Central memory CD8-positive, alpha-beta T cell (primary cell): ENCODE measurements around the gene NPC2.

ENCODE experiments used
- ATAC-seq: fragments of 150-1000 bp; cut with Tn5 transposase; replicated peaks from 2 replicates; pipeline ENCODE4 v1.10.0; 2022; ENCODE audit warnings: mild to moderate bottlenecking, moderate FRiP score, moderate number of reproducible peaks; ENCODE audit not compliant: poor library complexity, severe bottlenecking; ENCODE audit errors: extremely low read depth
- DNase-seq, 2 donors: peaks; one replicate each; pipeline ENCODE4 v3.0.0; 2021; ENCODE audit warnings: low spot score in 2 of 2
- H3K27ac Mint-ChIP-seq: one replicate; pipeline ENCODE4 v1.8.0; 2022; ENCODE audit warnings: low read depth, mild to moderate bottlenecking, moderate library complexity, mixed read lengths
- H3K27me3 Mint-ChIP-seq: one replicate; pipeline ENCODE4 v1.8.0; 2022; ENCODE audit warnings: mixed read lengths
- H3K36me3 Mint-ChIP-seq: one replicate; pipeline ENCODE4 v1.8.0; 2022; ENCODE audit warnings: mild to moderate bottlenecking, moderate library complexity, mixed read lengths; ENCODE audit not compliant: insufficient read depth
- H3K4me1 Mint-ChIP-seq: one replicate; pipeline ENCODE4 v1.8.0; 2022; ENCODE audit warnings: mixed read lengths
- H3K4me3 Mint-ChIP-seq: one replicate; pipeline ENCODE4 v1.8.0; 2022; ENCODE audit warnings: mild to moderate bottlenecking, moderate library complexity, mixed read lengths
- H3K9me3 Mint-ChIP-seq: one replicate; pipeline ENCODE4 v1.8.0; 2022; ENCODE audit warnings: mixed read lengths

Gene NPC2

DNA sequence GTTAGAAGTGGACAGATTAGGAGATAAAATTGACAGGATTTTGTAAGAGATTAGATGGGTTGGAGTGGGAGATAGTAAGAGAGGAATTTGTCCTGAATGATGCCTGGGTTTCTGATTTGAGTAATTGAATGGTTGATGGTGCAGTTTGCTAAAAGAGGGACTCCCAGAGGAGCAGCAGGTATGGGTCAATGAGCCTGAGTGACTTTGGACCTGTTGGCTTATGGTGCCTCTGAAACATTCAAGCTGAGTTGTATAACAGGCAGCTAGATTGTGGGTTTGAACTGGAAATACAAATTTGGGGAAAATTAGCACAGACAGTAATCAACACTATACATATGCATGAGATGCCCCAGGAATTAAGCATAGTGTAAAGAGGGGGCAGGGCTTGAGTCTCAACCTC lies 50.3 kb downstream of the NPC2 start:
- H3K27me3 Mint-ChIP-seq: peaks cover 40% of the 10 kb centered on the region
- H3K9me3 Mint-ChIP-seq: no peaks in the 10 kb centered on the region
- DNase-seq: no peak
- ATAC-seq: no peak
- H3K27ac Mint-ChIP-seq: no peak overlapping the region
- H3K4me3 Mint-ChIP-seq: no peak overlapping the region
- H3K4me1 Mint-ChIP-seq: no peaks in the 10 kb centered on the region
- no peaks in the 10 kb centered on the region for H3K36me3 Mint-ChIP-seq

DNA sequence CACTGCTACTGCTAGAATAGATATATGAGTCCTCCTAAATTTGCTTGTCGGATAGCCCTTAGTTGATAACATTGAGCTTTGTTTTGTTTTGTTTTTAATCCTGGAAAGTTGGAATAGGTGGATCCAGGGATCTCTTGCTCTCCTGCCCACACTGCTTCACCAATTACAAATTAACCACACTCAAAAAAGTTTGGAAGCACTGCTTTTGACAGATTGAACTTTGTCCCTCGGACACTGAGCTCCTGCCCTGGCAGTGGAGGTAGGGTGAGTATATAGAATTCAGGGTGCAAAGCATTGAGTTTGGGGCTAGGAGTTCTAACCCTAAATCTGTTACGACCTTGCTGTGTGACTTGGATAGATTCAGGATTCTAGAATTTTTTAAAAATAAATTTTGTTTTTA lies 52.0 kb downstream of the NPC2 start:
- H3K36me3 Mint-ChIP-seq: no peaks in the 10 kb centered on the region
- no peak overlapping the region for H3K4me3 Mint-ChIP-seq
- no peak overlapping the region for H3K27ac Mint-ChIP-seq
- ATAC-seq (no peak), DNase-seq (no peak)
- H3K4me1 Mint-ChIP-seq: no peaks in the 10 kb centered on the region
- H3K27me3 Mint-ChIP-seq: peaks cover 42% of the 10 kb centered on the region
- H3K9me3 Mint-ChIP-seq: no peaks in the 10 kb centered on the region

DNA sequence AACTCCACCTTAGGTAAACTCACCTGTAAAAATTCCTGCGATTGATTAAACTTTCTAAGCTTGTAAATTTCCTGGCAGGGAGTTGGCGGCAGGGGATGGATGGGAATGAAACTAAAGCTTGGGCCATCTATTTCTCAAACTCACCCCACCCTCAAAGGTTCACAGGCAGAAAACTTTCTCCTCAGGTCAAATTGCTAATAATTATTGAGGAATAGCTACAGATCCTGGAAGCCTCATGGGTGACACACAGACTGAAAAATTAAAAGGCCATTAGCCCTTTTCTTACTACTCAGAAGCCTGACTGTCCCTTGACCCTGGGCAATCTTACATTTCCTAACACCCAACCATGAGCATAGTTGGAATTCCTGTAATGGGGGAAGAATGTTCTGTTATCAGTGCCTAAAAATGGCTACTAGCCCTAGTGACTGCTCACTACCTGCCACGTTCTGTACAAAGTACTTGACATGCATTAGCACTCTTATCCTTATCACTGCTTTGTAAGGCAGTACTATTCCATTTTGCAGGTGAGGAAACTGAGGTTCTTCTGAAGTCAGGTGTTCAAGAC lies 54.7 kb downstream of the NPC2 start:
- no peaks in the 10 kb centered on the region for H3K9me3 Mint-ChIP-seq
- H3K36me3 Mint-ChIP-seq: no peaks in the 10 kb centered on the region
- ATAC-seq (no peak), DNase-seq (no peak)
- no peak overlapping the region for H3K4me3 Mint-ChIP-seq
- peaks cover 51% of the 10 kb centered on the region for H3K27me3 Mint-ChIP-seq
- H3K27ac Mint-ChIP-seq: no peak overlapping the region
- no peaks in the 10 kb centered on the region for H3K4me1 Mint-ChIP-seq

DNA sequence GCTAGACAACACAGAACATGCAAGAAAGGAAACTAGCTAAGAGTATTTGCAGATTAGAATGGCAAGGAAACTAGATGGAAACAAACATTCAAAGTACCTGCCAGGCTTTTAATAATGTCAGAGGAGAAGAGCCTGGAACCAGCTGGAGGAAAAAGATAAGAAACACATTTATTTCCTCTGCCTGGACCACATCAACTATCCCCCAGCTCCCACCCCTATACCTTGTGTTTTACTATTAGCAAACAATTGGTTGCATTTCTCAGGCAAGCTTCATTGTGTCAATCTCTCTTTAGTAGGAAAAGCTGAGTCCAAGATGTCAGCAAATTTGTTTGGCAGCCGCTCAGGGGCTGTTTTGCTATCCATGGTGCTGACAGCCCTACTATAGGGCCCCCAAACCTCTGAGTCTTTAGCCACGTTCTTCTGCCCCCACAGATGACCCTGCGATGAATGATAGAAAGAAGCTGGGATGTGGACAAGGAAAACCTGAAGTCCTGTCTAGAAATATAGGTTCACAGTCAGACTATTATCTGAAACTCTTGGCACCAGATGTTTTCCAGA lies 55.5 kb downstream of the NPC2 start:
- no peaks in the 10 kb centered on the region for H3K9me3 Mint-ChIP-seq
- ATAC-seq (no peak), DNase-seq (no peak)
- no peak overlapping the region for H3K4me3 Mint-ChIP-seq
- H3K4me1 Mint-ChIP-seq: no peaks in the 10 kb centered on the region
- H3K27ac Mint-ChIP-seq: no peak overlapping the region
- no peaks in the 10 kb centered on the region for H3K36me3 Mint-ChIP-seq
- peaks cover 43% of the 10 kb centered on the region for H3K27me3 Mint-ChIP-seq

DNA sequence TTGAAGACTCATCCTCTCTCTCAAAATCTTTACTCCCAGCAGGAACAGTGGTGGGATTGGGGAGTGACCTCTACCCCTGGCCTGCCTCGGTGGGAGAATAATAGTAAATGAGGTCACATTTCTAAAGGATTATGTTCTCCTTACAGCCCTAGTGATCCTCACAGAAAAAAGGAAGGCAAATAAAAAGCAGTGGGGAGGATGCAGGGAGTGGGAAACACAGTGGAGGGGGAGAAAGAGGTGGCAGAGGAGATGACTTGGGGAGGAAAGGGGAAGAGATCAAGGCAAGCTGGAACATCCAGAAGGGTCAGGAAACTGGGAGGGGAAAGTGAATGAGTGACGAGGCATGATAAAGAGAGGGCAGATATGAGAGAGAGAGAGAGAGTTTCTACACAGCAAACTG lies 58.8 kb downstream of the NPC2 start:
- H3K4me1 Mint-ChIP-seq: no peaks in the 10 kb centered on the region
- ATAC-seq: no peak
- H3K27ac Mint-ChIP-seq: no peak overlapping the region
- no peaks in the 10 kb centered on the region for H3K9me3 Mint-ChIP-seq
- no peak for DNase-seq
- peaks cover 69% of the 10 kb centered on the region for H3K27me3 Mint-ChIP-seq
- H3K36me3 Mint-ChIP-seq: no peaks in the 10 kb centered on the region
- no peak overlapping the region for H3K4me3 Mint-ChIP-seq

DNA sequence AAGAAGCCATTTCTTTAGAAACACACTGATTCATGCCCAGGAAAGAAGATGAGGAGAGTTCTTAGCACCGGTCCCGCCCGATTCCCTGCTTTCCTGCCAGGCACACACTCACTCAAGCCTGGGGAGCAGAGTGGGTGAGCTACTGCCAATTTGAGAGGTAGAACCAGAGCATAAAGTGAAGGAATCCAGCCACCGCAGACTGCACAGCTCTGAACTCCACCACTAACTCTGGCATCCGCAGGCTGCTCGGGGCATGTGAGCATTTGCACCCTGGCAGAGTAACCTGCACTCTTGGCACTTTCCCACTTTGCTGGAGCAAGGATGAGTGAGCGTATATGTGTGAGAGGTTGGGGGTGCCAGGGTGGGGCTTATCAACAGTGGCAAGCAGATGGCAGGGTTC lies 63.1 kb downstream of the NPC2 start:
- H3K36me3 Mint-ChIP-seq: peaks cover 2% of the 10 kb centered on the region
- peaks cover 76% of the 10 kb centered on the region for H3K27me3 Mint-ChIP-seq
- no peak for DNase-seq
- ATAC-seq: no peak
- no peak overlapping the region for H3K4me3 Mint-ChIP-seq
- H3K9me3 Mint-ChIP-seq: no peaks in the 10 kb centered on the region
- no peak overlapping the region for H3K27ac Mint-ChIP-seq
- H3K4me1 Mint-ChIP-seq: no peaks in the 10 kb centered on the region
